GM12874 (cell line): ENCODE results near the gene FMNL2.

Source experiments
- TF ChIP-seq, protein P1 (sequence below): IDR thresholded peaks from 2 replicates; pipeline ENCODE4 v1.5.1; 2011; ENCODE audit warnings: low read depth, mild to moderate bottlenecking, control low read depth, low read length, moderate library complexity; ENCODE audit not compliant: insufficient read depth

FMNL2 gene

DNA sequence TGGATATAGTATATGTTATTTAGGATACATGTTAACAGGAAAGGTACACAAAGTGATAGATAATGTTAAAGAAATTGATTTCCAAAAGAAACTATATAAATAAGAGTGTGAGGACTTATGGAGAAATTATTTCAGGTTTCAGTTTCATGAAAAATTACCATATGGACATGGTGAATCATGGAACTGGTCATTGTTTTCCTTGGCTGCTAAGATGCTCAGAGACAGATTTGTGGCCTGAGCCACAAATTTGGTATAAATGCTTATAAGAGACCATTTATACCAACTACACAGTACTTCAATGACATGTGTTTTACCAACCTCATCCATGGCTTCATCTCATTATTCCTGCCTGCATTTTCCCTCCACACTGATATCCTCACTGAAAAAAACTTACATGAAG is 188.1 kb downstream of the FMNL2 start:
- TF ChIP-seq, protein P1, sequence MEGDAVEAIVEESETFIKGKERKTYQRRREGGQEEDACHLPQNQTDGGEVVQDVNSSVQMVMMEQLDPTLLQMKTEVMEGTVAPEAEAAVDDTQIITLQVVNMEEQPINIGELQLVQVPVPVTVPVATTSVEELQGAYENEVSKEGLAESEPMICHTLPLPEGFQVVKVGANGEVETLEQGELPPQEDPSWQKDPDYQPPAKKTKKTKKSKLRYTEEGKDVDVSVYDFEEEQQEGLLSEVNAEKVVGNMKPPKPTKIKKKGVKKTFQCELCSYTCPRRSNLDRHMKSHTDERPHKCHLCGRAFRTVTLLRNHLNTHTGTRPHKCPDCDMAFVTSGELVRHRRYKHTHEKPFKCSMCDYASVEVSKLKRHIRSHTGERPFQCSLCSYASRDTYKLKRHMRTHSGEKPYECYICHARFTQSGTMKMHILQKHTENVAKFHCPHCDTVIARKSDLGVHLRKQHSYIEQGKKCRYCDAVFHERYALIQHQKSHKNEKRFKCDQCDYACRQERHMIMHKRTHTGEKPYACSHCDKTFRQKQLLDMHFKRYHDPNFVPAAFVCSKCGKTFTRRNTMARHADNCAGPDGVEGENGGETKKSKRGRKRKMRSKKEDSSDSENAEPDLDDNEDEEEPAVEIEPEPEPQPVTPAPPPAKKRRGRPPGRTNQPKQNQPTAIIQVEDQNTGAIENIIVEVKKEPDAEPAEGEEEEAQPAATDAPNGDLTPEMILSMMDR: no peak

DNA sequence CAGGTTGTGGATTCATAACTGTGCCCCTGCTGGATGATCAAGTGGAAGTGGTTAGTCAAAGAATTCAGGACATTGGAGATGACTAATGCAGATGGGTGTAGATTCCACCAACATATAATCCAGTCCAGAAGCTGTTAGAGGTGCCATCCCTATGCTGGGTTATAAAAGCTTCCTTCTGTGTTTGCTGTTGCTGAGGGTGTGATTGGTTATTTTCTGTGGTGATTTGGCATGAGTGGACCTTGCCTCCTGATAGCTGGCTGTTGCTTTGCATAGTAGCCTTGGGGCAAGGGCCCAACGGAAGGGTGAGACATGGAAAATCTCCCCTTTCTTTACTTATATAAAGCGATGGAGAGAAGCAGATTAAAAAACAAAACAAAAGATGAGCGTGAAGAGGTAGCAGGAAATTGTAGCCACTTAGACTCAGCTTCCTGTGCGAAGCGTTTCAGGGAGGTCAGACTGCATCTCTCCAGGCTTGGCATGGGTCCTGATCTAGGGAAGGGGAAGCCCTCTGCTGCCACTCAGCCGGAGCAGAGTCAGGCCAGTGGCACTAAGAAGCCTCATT is 190.4 kb downstream of the FMNL2 start:
- TF ChIP-seq, protein P1: no peak

DNA sequence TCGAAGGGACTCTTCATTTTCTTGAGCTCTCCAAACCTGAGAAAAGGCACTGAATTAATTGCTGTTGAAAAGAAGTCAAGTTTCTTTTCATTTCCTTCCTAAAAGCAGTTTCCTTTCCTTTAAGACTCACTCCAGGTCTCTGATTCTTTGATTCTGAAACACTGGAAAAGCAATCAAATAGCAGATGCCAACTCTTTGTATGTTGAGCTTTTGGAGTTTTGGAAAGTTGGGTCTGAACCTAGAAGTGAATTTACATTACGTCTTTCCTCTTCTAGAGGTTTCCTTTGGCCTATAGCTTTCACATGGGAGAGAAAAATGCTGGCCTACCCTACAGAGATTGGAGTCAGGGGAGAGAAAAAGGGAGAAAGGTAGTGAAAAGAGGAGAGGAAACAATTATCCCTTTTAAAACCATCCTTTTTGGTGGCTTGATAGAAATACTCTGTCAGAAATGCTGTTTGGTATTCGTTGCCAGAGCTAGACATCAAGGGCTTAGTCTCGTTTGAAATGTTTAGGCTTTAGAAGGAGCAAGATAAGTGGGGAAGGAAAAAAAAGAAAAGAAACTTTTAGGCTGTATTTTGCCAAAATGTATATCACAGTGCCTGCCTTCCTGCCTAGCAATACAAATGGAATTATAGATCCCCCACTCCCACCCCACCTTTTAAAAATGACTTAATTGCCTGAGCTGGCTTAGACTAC is 194.6 kb downstream of the FMNL2 start:
- TF ChIP-seq, protein P1: no peak

DNA sequence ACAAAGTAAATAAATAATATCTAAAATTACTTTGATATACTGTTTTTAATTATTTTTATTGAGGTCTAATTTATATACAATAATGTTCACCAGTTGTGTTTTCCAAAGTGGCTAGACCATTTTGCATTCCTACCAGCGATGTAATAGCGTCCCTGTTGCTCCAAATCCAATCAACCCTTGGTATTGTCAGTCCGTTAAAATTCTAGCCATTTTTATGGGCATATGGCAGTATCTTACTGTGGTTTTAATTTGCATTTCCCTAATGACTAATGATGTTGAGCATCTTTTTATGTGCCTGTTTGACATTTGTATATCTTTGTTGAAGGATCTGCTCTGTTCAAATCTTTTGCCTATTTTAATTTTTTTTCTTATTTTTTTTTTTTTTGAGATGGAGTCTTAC is 197.3 kb downstream of the FMNL2 start:
- TF ChIP-seq, protein P1: no peak

DNA sequence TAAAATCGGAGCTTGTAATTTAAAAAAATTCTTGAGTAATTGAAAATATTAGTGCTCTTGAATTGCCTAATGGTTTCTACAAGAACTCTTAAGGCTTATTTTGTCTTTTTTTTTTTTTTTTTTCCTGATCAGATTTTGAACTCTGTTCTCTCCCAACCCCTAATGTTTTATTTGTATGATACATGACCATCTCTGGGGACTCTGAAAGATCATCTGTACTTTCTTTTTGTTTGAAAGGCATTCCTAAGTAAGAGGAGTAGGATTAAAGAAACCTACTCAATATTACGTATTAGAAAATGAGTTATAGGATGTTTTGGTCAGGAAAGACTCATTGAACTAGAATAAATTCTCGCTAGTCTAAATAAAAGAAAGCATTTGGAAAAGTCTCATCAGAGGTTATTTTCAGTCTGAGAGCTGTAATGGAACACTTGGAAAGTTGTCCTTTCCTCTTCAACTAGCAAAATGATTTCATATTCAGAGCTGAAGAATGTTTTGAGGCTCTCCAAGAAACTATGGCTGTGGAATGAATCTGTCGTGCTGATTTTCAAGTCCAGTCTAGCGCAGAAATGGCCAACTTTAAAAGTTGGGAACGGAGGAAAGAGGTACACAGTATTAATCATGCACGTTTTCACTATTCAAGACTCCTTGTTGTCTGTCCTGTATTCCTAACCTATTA is 199.6 kb downstream of the FMNL2 start:
- TF ChIP-seq, protein P1: no peak

DNA sequence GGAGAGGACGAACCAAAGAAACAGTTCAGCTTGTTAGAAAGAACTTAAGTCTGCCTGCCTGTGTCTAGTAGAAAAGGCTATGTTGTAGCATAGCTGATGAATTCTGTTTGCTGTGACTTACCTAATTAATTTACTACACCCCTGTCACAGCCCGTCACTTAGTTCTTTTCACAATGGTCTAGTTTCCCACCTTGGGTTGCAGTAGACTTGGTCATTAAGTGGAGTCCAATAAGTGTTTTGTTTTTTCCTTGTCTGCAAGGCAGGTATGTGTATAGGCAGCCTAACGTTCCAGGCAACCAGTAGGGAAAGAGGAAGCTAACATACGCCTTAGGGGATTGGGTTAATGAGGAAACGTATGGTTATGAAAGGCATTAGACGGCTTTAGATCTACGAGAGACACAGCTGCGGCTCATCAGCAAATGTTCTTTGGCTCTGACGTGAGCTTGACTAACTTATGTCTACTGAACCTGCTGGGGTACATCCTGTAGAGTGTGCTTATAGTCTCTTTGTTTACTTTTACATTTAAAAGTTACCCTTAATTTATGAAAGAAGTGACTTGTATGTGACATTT is 202.2 kb downstream of the FMNL2 start:
- TF ChIP-seq, protein P1: no peak

DNA sequence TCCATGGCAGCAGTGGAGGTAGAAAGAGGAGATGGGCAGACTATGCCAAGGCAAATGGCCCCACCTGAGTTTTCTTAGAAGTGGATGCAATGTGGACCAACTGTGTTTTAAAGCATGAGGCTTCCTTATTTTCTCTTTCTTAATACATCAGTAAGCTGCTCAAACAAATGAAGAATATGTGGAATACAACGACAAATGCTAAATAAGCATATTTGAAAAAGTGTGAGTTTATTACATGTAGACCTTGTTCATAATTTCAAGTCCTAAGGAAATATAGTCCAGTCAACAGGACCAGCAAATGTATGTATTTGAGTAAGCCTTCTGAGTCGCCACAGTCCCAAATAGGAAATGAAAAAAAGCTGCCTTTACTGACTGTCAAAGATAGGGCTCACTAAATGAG is 204.4 kb downstream of the FMNL2 start:
- TF ChIP-seq, protein P1: no peak
